ENCODE data around the gene ENG. TPM values are rescaled to one million over a fixed set of nuclear protein-coding genes. Genes with fewer than 3 reads are reported as not detected.

The ENG gene
- total RNA-seq, 1 donor from 2014 or later, result 5.0 TPM

- no peak overlapping the region for H3K4me3 ChIP-seq (ENCODE audit: low read depth, low read length)
- DNase-seq (ENCODE audit: low read depth), result no peak
- no peak for TF ChIP-seq CTCF (conservative IDR thresholded peaks at IDR 0.05; ENCODE audit: low read depth, low read length)
These were observed 24.4 kb upstream of the ENG start for GRCh38 chr9:127878652-127879390.

- DNase-seq (ENCODE audit: low read depth), result no peak
- no peak for TF ChIP-seq CTCF (conservative IDR thresholded peaks at IDR 0.05; ENCODE audit: low read depth, low read length)
- H3K4me3 ChIP-seq (ENCODE audit: low read depth, low read length), result peak overlapping the region; percentile 57
These were observed 23.7 kb upstream of the ENG start for GRCh38 chr9:127878001-127878651.

GRCh38 chr9:127877566-127877998 lies 23.1 kb upstream of the ENG start, which contains the start of gene AK1:
AK1 (minus strand) TSS chr9:127877675; CDS start chr9:127874617, 3,058 bp downstream.
- DNase-seq (ENCODE audit: low read depth), result no peak

GRCh38 chr9:127876764-127877562 lies 22.5 kb upstream of the ENG start:
- no peak for TF ChIP-seq CTCF (conservative IDR thresholded peaks at IDR 0.05; ENCODE audit: low read depth, low read length)
- no peak for DNase-seq (ENCODE audit: low read depth)
- H3K4me3 ChIP-seq (ENCODE audit: low read depth, low read length), result peak overlapping the region; percentile 57

More at GRCh38 chr9:127877566-127877998, 23.1 kb upstream of the ENG start, which contains the start of gene AK1:
- no peak for TF ChIP-seq CTCF (conservative IDR thresholded peaks at IDR 0.05; ENCODE audit: low read depth, low read length)
- H3K4me3 ChIP-seq (ENCODE audit: low read depth, low read length), result peak within 1 kb of the TSS; percentile 57

GRCh38 chr9:127876026-127876763 lies 21.7 kb upstream of the ENG start:
- H3K4me3 ChIP-seq (ENCODE audit: low read depth, low read length), result peak overlapping the region; percentile 57

More at GRCh38 chr9:127876026-127876763, 21.7 kb upstream of the ENG start:
- no peak for TF ChIP-seq CTCF (conservative IDR thresholded peaks at IDR 0.05; ENCODE audit: low read depth, low read length)
- DNase-seq (ENCODE audit: low read depth), result no peak

Data from epithelial cell of proximal tubule (primary cell).